Retina (tissue), 1 donor: Measurements from ENCODE around the gene S100P.
A peak's percentile ranks its signal among the peaks of the same experiment; 100 is the strongest.

Experiments used
- DNase-seq: peaks from one replicate; pipeline ENCODE4 v3.0.0-alpha.2; 2016

Gene S100P

GRCh38 chr4:6727081-6727942 lies 33.6 kb downstream of the S100P start:
- peak; percentile 89 for DNase-seq

GRCh38 chr4:6727943-6728250 lies 34.2 kb downstream of the S100P start:
- DNase-seq = no peak

DNA sequence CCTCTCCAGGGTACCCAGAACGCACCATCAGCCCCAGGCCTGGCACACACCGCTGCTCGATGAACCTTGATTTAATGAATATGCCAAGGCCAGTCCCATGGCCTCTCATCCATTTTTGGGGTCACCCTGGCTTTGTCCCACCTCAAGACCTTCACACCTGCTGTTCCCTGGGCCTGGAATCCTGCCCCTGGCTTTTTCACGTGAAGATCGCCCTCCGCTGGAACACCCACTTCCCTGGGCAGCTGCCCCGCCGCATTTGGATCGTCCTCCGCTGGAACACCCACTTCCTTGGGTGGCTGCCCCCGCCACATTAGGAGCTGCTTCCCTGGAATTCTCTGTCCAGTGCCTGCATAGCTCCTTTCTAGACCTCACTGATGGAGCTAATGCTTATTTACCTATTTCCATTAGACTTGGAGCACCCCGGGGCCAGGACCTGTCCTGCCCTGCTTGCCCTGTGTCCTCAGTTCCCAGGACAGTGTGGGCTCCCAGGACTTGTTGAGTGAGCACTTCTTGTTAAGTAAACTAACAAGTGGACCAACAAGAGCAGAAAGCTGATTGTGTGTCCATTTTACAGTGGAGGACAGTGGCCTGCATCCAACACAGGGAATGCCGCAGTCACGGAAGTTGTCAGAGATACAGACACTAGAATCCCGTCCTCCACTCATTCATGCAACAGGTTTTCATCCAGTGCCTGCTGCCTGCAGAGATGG lies 34.8 kb downstream of the S100P start:
- DNase-seq = no peak

DNA sequence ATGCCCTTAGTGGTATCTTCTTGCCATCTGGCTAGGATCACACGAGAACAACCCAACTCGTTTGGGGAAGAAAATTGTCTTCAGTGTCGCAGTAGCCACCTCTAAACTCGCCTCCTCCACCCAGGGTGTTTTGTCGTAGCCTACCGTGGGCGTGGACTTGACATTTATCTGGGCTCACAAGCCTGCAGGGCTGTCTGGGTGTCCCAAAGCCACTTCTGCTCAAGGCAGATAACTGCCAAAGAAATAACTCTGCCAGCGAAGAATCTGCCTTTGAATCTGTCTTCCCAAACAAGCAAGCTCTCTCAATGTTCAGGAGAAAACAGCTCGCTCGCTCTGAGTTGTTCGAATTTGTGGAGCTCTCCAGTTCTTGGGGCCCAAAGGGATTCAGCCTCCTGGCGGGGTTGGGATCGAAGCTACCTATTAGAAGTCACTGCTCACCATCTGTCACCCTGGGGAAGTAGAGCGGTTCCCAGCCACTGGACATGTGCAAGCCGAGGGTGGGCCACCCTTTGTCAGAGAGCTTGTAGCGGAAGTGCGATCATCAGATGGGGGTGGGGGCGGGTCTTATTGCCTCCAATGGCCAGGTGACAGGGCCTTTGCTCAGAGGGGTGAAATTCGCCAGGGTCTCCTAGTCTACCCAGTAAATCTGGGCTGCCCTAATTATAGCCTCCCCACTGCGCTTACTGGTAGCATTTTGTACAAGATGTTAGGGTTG lies 37.1 kb downstream of the S100P start:
- DNase-seq = peak; percentile 62

DNA sequence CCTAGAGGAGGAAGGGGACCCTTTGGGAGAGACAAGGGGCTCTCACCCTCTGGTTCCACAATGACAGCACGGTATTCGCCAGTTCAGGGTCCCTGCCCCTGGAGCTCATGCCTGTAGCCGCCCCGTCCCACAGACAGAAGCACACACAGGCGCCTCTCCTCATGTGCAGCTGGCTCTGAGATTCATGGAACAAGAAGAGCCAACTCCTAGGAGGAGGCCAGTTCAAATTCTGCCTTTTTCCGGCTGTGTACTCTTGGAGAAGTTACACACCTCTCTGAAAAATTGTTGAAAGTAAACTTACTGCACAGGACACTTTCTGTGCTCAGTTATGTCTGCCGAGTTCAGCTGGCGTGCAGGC lies 37.6 kb downstream of the S100P start:
- DNase-seq = no peak

DNA sequence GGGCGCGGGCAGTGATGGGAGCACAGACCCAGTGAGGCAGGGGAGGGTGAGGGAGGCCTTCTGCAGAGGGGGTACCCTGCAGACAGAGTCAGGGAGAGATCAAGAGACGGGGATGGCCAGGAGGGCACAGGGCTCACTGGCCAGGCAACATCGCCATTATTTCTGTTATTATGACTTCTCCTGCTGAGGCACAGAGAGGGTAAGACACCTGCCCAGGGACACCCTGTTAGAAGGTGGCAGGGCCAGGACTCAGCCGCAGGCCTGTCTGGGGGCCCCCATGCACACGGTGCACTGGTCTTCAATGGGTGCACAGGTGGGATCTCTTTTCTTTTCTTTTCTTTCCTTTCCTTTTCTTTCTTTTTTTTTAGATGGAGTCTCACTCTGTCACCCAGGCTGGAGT lies 38.1 kb downstream of the S100P start:
- DNase-seq = no peak

DNA sequence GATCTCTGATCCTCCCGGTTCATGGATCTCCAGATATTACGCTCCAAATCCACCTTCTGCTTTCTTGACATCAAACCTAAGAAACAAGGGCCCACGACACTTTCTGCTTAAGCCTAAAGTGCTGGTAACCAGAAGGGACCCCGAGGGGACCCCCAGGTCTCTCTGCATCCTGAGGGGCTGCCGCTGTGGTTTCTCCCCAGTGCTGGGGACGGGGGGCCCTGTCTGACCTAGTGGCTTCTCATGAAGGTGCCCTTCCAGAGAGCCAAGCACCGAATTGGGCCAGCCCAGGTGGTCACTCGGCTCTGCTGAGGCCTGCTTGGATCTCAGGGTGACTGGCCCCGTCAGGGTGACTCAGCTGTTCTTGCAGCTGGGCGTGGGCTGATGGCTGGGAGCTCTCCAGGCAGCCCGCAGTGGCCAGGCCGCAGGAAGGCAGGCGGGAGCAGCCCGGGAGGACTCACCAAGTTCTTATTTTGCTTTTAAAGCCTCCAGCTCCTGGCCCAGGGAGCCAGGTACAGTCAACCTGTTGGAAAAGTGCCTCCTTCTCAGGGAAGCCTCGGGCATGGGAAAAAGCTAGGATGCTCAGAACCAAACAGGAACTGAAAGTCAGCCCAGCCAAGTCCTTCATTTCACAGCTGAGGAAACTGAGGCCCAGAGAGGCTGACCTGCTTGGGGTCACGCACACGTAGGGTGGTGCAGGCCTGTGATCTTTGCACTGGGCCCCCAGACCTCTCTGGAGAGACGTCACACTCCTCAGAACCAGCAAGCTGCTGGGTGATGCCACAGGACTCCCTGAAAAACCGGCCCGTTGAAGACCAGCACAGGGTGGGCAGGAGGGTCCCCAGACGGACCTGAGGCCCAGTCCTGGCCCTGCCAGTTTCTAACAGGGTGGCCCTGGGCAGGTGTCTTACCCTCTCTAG lies 39.0 kb downstream of the S100P start:
- DNase-seq = no peak

GRCh38 chr4:6733358-6734164 lies 39.9 kb downstream of the S100P start:
- DNase-seq = no peak

DNA sequence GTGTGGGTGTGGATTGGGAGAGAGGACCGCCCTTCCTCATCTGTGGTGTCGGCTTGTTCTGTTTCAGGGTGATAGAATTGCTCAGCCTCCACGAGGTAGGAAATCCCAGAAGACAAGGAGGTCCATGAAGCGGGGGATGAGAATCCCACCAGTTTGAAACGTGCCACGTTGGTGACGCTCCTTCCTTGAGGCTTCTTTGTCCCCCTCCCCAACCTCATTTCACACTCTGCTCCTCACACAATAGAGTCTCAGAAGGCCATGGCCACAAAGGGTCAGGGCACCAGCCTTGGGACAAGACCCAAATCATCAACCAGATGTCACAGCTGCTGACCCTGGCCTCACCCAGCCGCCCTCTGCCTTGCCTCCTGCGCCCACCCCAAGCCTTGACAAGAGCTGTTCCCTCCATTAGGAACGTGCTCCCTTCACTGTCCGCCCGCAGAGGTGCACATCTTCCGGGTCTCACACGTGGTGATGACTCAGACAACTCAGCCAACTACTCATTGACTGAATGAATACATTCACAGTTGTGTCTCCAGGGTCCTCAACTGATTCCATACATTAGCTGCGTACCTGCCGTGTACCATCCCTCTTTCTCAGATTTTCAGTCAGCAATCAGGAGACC lies 40.6 kb downstream of the S100P start:
- DNase-seq = no peak

- no peak for DNase-seq
Measured at GRCh38 chr4:6739920-6740319, 46.2 kb downstream of the S100P start.

GRCh38 chr4:6740347-6740746 lies 46.7 kb downstream of the S100P start:
- no peak for DNase-seq

- DNase-seq = no peak
Measured at GRCh38 chr4:6742507-6742906, 48.8 kb downstream of the S100P start.

DNA sequence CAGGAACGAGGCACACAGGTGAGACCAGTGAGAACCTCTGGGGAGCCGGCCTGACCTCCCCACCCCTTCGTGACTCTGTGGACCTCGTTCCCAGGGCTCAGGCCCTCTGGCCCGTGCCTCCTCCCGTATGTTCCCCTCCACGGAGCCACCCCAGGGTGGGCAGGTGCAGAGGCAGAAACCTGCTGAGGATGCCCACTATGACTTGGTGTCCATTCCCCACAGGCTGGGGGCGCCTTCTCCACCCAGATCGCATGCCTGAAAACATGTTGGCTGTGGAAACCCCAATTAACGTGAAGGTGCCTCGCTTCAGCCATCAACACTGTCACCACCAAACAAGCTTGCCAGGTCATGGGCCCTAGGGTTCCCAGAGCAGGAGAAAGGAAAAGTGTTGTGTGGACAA lies 49.3 kb downstream of the S100P start:
- no peak for DNase-seq
